Calu3 (cell line): ENCODE data around the gene CDC42EP5. TPM values are rescaled to one million over a fixed set of nuclear protein-coding genes. Genes with fewer than 3 reads are reported as not detected.

Experiments
- BruUV-seq: library from RNA; stranded (reverse); fragments of 400-500 nt; replicated peaks from 2 replicates; lab custom pipeline; 2021; lab: Mats Ljungman, UMichigan
- CTCF ChIA-PET: fragments of 300-600 bp; sonication (Branson Sonifier 250); formaldehyde crosslinking; loops from one replicate; lab custom pipeline; 2022; ENCODE audit warnings: antibody characterized with exemption; lab: Charles Lee
- DNase-seq: peaks from one replicate; pipeline ENCODE4 v3.0.0; 2022
- H3K27ac Mint-ChIP-seq: one replicate; pipeline ENCODE4 v1.8.0; 2022; ENCODE audit warnings: mixed read lengths; ENCODE audit not compliant: unreplicated experiment
- H3K27me3 Mint-ChIP-seq: one replicate; pipeline ENCODE4 v1.8.0; 2022; ENCODE audit warnings: mixed read lengths; ENCODE audit not compliant: unreplicated experiment
- H3K36me3 Mint-ChIP-seq: one replicate; pipeline ENCODE4 v1.8.0; 2022; ENCODE audit warnings: mild to moderate bottlenecking, moderate library complexity, mixed read lengths; ENCODE audit not compliant: insufficient read depth, unreplicated experiment
- H3K4me1 Mint-ChIP-seq: one replicate; pipeline ENCODE4 v1.8.0; 2022; ENCODE audit warnings: mild to moderate bottlenecking, low read depth, mixed read lengths; ENCODE audit not compliant: unreplicated experiment
- H3K4me3 Mint-ChIP-seq: one replicate; pipeline ENCODE4 v1.8.0; 2022; ENCODE audit warnings: mild to moderate bottlenecking, low read depth, moderate library complexity, mixed read lengths; ENCODE audit not compliant: unreplicated experiment
- H3K9me3 Mint-ChIP-seq: one replicate; pipeline ENCODE4 v1.8.0; 2022; ENCODE audit warnings: low read depth, mixed read lengths; ENCODE audit not compliant: unreplicated experiment
- intact Hi-C: fragments of 100-400 bp; cut with micrococcal nuclease; formaldehyde crosslinking; loops from one replicate; pipeline ENCODE4 v1.10.0; 2022; ENCODE audit not compliant: unreplicated experiment
- total RNA-seq: library from RNA; stranded (reverse); gene quantifications from 2 replicates; pipeline ENCODE4 v1.2.3, GENCODE V29; 2022
- TF ChIP-seq, protein P1 (sequence below): fragments of 200-600 bp; IDR thresholded peaks from one replicate; pipeline ENCODE4 v1.8.0; 2022; ENCODE audit warnings: antibody characterized with exemption; ENCODE audit not compliant: unreplicated experiment

Gene CDC42EP5
- total RNA-seq, 1 experiment from 2014 or later, result 12.9 TPM

DNA sequence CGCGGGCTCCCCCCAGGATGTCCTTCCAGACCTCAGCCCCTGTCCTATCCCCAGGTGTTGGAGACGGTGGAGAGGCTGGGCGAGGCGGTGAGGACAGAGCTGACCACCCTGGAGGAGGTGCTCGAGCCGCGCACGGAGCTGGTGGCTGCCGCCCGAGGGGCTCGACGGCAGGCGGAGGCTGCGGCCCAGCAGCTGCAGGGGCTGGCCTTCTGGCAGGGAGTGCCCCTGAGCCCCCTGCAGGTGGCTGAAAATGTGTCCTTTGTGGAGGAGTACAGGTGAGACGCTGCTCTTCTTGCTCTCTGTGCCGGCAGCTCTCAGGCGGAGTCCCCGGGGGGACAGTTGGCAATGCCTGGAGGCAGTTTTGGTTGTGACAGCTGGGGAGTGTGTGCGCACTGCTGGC, 51.0 kb downstream of the CDC42EP5 start:
- Mint-ChIP-seq H3K4me3 (no peak overlapping the region), H3K27me3 (peaks cover 47% of the 10 kb centered on the region), H3K4me1 (peaks cover 23% of the 10 kb centered on the region), H3K9me3 (peaks cover 3% of the 10 kb centered on the region), H3K36me3 (no peaks in the 10 kb centered on the region), H3K27ac (no peak overlapping the region)
- no TSS peak for BruUV-seq
- TF ChIP-seq, protein P1, sequence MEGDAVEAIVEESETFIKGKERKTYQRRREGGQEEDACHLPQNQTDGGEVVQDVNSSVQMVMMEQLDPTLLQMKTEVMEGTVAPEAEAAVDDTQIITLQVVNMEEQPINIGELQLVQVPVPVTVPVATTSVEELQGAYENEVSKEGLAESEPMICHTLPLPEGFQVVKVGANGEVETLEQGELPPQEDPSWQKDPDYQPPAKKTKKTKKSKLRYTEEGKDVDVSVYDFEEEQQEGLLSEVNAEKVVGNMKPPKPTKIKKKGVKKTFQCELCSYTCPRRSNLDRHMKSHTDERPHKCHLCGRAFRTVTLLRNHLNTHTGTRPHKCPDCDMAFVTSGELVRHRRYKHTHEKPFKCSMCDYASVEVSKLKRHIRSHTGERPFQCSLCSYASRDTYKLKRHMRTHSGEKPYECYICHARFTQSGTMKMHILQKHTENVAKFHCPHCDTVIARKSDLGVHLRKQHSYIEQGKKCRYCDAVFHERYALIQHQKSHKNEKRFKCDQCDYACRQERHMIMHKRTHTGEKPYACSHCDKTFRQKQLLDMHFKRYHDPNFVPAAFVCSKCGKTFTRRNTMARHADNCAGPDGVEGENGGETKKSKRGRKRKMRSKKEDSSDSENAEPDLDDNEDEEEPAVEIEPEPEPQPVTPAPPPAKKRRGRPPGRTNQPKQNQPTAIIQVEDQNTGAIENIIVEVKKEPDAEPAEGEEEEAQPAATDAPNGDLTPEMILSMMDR, result no peak
- CTCF ChIA-PET, result interaction anchor here (0.7 kb wide), 1 partner anchor 23 kb away, joined by 4 read pairs; no protein-coding TSS in a partner anchor
- DNase-seq, result no peak
- intact Hi-C loops, result no loop called here

DNA sequence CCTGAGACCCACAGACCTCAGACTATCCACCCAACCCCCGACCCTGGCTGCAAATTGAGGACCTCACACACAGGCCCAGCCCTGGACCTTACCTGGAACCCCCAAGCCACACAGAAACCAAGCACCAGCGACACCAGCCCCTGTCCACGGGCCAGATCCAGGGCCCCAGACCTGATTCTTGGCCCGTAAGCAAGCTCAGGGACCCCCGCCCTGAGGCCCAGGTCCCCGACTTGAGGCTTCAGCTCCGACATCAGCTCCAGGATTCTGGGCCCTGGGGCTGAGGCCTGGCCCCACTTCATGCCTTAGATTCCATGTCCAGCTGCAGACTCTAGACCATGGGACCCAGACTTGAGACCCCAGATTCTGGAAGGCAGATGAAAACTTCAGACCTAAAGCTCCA, 51.6 kb downstream of the CDC42EP5 start:
- Mint-ChIP-seq H3K27ac (no peak overlapping the region), H3K9me3 (peaks cover 3% of the 10 kb centered on the region), H3K36me3 (no peaks in the 10 kb centered on the region), H3K27me3 (peaks cover 53% of the 10 kb centered on the region), H3K4me1 (peaks cover 17% of the 10 kb centered on the region), H3K4me3 (no peak overlapping the region)
- TF ChIP-seq, protein P1, result no peak
- no peak for DNase-seq
- CTCF ChIA-PET, result interaction anchor here (0.7 kb wide), 1 partner anchor 23 kb away, joined by 4 read pairs; no protein-coding TSS in a partner anchor
- no TSS peak for BruUV-seq
- intact Hi-C loops, result no loop called here

DNA sequence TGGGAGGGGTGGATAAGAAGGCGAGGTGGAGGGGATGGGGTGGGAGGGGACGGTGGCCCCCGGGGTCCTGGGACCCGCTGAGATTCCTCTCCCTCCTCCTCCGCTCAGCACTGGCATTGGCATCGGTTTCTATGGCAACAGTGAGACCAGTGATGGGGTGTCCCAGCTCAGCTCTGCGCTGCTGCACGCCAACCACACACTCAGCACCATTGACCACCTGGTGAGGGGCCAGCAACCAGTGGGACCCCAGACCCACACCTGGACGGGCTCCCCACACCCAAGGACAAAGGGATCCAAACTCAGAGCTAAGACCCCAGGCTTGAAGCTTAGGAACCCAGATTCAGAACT, 52.0 kb downstream of the CDC42EP5 start:
- peaks cover 3% of the 10 kb centered on the region for H3K9me3 Mint-ChIP-seq
- no peak for DNase-seq
- no peak overlapping the region for H3K27ac Mint-ChIP-seq
- no peaks in the 10 kb centered on the region for H3K36me3 Mint-ChIP-seq
- intact Hi-C loops, result no loop called here
- TF ChIP-seq, protein P1, result no peak
- peaks cover 56% of the 10 kb centered on the region for H3K27me3 Mint-ChIP-seq
- H3K4me3 Mint-ChIP-seq, result no peak overlapping the region
- BruUV-seq, result no TSS peak
- CTCF ChIA-PET, result interaction anchor here (0.7 to 1.7 kb wide), 4 partner anchors 11 to 30 kb away, joined by 3 to 13 read pairs (median 4); no protein-coding TSS in a partner anchor
- H3K4me1 Mint-ChIP-seq, result peaks cover 14% of the 10 kb centered on the region

DNA sequence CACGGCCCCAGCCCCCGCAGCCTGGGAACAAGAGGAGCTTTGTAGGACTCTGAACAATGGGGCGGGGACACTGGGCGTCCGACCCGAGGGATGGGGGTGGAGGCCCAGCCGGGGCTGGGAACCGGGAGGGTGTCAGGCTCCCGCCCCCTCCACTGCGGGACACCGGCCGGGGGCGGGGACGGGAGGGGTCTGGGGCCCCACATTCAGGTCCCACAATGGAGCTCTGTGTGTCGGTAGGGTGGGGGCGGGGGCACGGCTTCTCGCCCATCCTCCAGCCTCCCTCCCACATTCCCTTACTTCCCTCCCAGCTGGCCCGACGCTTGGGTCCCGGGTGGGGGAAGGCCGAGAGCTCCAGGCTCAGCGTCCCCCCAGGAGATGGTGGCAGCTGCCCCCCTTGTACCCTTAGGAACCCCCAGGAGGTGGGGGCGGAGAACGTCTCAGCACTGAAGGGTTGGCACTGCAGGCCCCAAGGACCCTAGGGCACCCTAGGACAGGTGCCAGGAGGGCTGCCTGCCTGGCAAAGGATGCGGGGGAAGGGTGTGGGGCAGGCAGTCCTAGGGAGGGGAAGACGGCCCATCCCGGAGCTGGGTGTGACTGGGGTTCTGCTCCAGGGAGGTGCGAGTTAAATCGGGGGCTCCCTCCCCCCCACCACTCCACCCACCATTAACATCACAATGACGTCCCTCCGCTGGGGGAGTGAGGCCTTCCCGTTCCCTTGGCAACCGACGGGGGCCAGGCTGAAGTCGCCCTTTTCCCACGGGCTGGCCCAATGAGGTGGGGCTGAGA, 52.5 kb downstream of the CDC42EP5 start:
- no peak overlapping the region for H3K27ac Mint-ChIP-seq
- BruUV-seq, result no TSS peak

More for the DNA sequence above, 52.5 kb downstream of the CDC42EP5 start:
- peak overlapping the region; percentile 10 for H3K4me3 Mint-ChIP-seq
- no peaks in the 10 kb centered on the region for H3K36me3 Mint-ChIP-seq
- DNase-seq, result peak; percentile 87
- H3K27me3 Mint-ChIP-seq, result peaks cover 56% of the 10 kb centered on the region
- TF ChIP-seq, protein P1, result no peak
- intact Hi-C loops, result no loop called here
- CTCF ChIA-PET, result interaction anchor here (0.6 to 2.2 kb wide), 15 partner anchors 9 to 313 kb away, joined by 3 to 17 read pairs (median 5); partner anchors contain the start of genes LENG1 and LENG8
- H3K9me3 Mint-ChIP-seq, result peaks cover 3% of the 10 kb centered on the region
- peaks cover 13% of the 10 kb centered on the region for H3K4me1 Mint-ChIP-seq
